Natural killer cell (primary cell): ENCODE data around the gene KNDC1. TPM values are rescaled to one million over a fixed set of nuclear protein-coding genes. Genes with fewer than 3 reads are reported as not detected.
A peak's percentile ranks its signal among the peaks of the same experiment; 100 is the strongest.

Experiments
- ATAC-seq, 3 donors: fragments of 150-1000 bp in 2 of 3; fragments of 200-7000 bp in 1 of 3; cut with Tn5 transposase; 1 replicate in 1 of 3; 2 replicates in 2 of 3; pipeline ENCODE4 v1.10.0; 2021; ENCODE audit warnings: mild to moderate bottlenecking in 2 of 3, moderate library complexity in 2 of 3
- DNase-seq, 2 donors: peaks; one replicate each; pipeline versions ENCODE4 v3.0.0 to v3.0.0-alpha.2; 2013 to 2021; ENCODE audit warnings: mixed read lengths in 1 of 2
- H3K27ac ChIP-seq: one replicate; pipeline ENCODE4 v1.5.1; 2013; ENCODE audit warnings: mild to moderate bottlenecking, low read length
- H3K27me3 ChIP-seq: one replicate; pipeline ENCODE4 v1.6.1; 2013; ENCODE audit warnings: low read length; ENCODE audit not compliant: control insufficient read depth, insufficient read depth
- H3K36me3 ChIP-seq: one replicate; pipeline ENCODE4 v1.6.1; 2013; ENCODE audit warnings: low read length; ENCODE audit not compliant: control insufficient read depth, insufficient read depth
- H3K4me1 ChIP-seq: one replicate; pipeline ENCODE4 v1.6.1; 2013; ENCODE audit warnings: low read length; ENCODE audit not compliant: control insufficient read depth, insufficient read depth
- H3K4me3 ChIP-seq: one replicate; pipeline ENCODE4 v1.5.1; 2013; ENCODE audit warnings: low read length
- H3K9me3 ChIP-seq: one replicate; pipeline ENCODE4 v1.6.1; 2013; ENCODE audit warnings: low read length; ENCODE audit not compliant: control insufficient read depth, insufficient read depth
- H3K27ac Mint-ChIP-seq, 2 donors: one replicate each; pipeline ENCODE4 v1.8.0; 2022; ENCODE audit warnings: mild to moderate bottlenecking in 2 of 2, mixed read lengths in 2 of 2, moderate library complexity in 1 of 2
- H3K27me3 Mint-ChIP-seq, 2 donors: one replicate each; pipeline ENCODE4 v1.8.0; 2022; ENCODE audit warnings: low read depth in 2 of 2, mixed read lengths in 2 of 2
- H3K36me3 Mint-ChIP-seq: one replicate; pipeline ENCODE4 v1.8.0; 2022; ENCODE audit warnings: mixed read lengths
- H3K4me1 Mint-ChIP-seq, 2 donors: one replicate each; pipeline ENCODE4 v1.8.0; 2022; ENCODE audit warnings: mixed read lengths in 2 of 2
- H3K4me3 Mint-ChIP-seq: one replicate; pipeline ENCODE4 v1.8.0; 2022; ENCODE audit warnings: mild to moderate bottlenecking, moderate library complexity, mixed read lengths
- H3K9me3 Mint-ChIP-seq, 2 donors: one replicate each; pipeline ENCODE4 v1.8.0; 2022; ENCODE audit warnings: mixed read lengths in 2 of 2
- WGBS: methylation state at CpG from one replicate; pipeline ENCODE4 v1.1.7; 2013; ENCODE audit warnings: missing lambda C conversion rate; ENCODE audit not compliant: insufficient coverage; 5-methylcytosine and 5-hydroxymethylcytosine counted together
- intact Hi-C: fragments of 100-400 bp; cut with micrococcal nuclease; formaldehyde crosslinking; loops from one replicate; pipeline ENCODE4 v1.14.2; 2022
- total RNA-seq, 4 donors: library from RNA; stranded (reverse); fragments of 120-200 nt in 1 of 4; gene quantifications; one replicate each; pipeline versions ENCODE4 v1.2.3 to v1.2.4, GENCODE V29; 2013 to 2022
- TF ChIP-seq, protein P1 (sequence below): fragments of 200-600 bp; IDR thresholded peaks from one replicate; pipeline ENCODE4 v1.8.0; 2022; ENCODE audit warnings: antibody characterized with exemption

Gene KNDC1
- total RNA-seq, 3 donors from 2014 or later (not counting 1 experiment from before 2014, with no cell fraction given) = 2.1 to 5.9 TPM; not detected in 1

DNA sequence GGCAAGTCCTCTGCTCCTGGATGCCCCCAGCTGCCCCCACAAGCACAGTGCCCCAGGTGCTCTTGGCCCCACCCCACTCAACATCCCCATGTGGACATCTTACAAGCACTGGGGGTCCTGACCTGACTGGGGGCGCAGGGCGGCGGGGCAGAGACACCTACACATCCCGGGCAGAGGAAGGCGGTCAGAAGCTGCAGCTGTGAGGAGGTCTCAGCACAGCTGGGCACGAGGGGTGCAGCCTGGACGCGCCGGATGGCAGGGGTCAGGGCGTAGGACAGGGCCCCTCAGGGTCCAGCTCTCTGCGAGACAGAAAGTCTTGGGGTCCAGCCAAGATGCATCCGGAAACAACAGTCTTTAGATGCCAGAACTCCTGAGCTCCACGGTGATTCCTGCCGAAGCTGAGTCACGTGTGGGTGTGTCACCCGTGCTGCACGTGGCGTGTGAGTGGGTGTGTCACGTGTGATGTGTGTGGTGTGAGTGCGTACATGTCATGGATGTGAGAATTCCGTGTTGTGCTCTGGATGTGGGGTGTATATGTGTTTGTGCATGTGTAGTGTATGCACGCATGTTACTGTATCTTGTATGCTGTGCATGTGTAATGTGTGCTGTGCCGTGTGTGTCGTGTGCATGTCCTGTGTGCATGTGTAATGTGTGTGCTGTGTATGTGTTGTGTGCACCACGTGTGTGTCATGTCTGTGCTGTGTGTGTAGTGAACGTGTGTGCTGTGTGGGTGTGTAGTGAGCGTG lies 82.8 kb downstream of the KNDC1 start:
- ATAC-seq = no peak
- Histone ChIP-seq H3K9me3 (no peaks in the 10 kb centered on the region), H3K4me3 (no peak overlapping the region), H3K27me3 (peaks cover 9% of the 10 kb centered on the region), H3K27ac (no peak overlapping the region), H3K36me3 (no peaks in the 10 kb centered on the region), H3K4me1 (peaks cover 20% of the 10 kb centered on the region)
- no peaks in the 10 kb centered on the region for H3K36me3 Mint-ChIP-seq
- no peaks in the 10 kb centered on the region for H3K9me3 Mint-ChIP-seq
- TF ChIP-seq, protein P1, sequence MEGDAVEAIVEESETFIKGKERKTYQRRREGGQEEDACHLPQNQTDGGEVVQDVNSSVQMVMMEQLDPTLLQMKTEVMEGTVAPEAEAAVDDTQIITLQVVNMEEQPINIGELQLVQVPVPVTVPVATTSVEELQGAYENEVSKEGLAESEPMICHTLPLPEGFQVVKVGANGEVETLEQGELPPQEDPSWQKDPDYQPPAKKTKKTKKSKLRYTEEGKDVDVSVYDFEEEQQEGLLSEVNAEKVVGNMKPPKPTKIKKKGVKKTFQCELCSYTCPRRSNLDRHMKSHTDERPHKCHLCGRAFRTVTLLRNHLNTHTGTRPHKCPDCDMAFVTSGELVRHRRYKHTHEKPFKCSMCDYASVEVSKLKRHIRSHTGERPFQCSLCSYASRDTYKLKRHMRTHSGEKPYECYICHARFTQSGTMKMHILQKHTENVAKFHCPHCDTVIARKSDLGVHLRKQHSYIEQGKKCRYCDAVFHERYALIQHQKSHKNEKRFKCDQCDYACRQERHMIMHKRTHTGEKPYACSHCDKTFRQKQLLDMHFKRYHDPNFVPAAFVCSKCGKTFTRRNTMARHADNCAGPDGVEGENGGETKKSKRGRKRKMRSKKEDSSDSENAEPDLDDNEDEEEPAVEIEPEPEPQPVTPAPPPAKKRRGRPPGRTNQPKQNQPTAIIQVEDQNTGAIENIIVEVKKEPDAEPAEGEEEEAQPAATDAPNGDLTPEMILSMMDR = no peak
- H3K27ac Mint-ChIP-seq = no peak overlapping the region
- no peak for DNase-seq
- peaks cover 17 to 37% of the 10 kb centered on the region in 2 donors for H3K27me3 Mint-ChIP-seq
- H3K4me3 Mint-ChIP-seq = peak overlapping the region; percentile 64
- WGBS = 91% methylated on average over 27 of the region's 27 CpGs
- intact Hi-C loops = no loop called here
- peaks cover 6 to 32% of the 10 kb centered on the region in 2 donors for H3K4me1 Mint-ChIP-seq

DNA sequence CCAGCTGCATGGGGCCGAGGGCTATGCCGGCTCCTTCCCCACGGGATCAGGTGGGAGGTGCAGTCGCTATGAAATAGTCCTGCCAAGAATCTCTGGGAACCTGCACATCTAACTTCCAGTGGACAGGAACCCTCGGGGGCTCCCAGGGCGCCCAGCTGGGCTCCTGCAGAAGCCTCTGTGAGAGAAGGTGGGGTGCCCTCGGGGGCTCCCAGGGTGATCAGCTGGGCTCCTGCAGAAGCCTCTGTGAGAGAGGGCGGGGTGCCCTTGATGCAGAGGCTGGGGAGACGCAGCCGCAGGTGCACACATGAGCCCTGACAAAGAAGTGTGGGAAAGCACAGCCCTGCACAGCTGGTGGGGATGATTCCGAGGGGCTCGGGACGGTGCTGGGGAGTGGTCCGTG lies 83.6 kb downstream of the KNDC1 start:
- intact Hi-C loops = no loop called here
- H3K4me3 ChIP-seq = no peak overlapping the region
- no peaks in the 10 kb centered on the region for H3K36me3 ChIP-seq
- Mint-ChIP-seq H3K36me3 (no peaks in the 10 kb centered on the region), H3K27ac (no peak overlapping the region), H3K4me1 (peaks cover 6 to 32% of the 10 kb centered on the region in 2 donors), H3K27me3 (peaks cover 17 to 34% of the 10 kb centered on the region in 2 donors), H3K9me3 (no peaks in the 10 kb centered on the region), H3K4me3 (no peak overlapping the region)
- H3K27me3 ChIP-seq = peaks cover 4% of the 10 kb centered on the region
- no peak overlapping the region for H3K27ac ChIP-seq
- 86% methylated on average over 14 of the region's 14 CpGs for WGBS
- ATAC-seq (no peak), DNase-seq (no peak)
- TF ChIP-seq, protein P1 = no peak
- H3K4me1 ChIP-seq = peaks cover 20% of the 10 kb centered on the region
- no peaks in the 10 kb centered on the region for H3K9me3 ChIP-seq

DNA sequence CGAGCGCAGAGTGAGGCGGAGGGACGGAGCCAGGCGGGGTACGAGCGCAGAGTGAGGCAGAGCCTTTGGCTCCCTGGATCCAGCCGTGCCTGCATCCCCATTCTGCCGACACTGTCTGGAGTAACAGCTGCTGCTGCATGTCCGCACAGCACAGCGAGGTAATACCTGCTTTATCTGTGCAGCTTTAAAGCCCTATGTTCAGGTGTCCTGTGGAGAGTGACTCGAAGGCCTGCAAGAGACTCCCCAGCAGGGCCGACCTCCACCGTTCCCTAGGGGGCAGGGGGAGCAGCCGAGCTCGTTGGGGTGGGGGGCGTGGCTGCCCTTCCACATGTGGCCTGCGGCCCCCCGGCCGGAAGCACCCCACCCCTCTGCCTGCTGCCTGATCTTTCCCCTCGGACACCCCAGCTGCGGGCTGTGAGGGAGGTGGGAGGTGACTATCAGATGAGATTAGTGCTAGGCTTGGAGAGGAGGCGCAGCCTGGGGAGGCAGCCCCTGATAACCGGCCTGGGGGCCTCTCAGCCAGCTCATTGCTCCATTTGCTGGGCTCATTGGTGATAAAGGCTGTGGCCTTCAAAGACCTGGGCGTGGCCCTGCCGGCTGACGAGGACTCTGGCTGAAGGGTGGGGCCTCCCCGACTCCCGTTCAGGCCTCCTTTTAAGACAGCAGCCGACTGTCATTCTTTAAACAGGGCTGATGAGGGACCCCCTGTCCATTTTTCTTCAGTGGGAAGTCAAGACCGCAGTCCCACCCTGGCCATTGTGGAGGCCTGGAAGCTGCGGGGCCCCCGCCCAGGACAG lies 85.6 kb downstream of the KNDC1 start:
- Histone ChIP-seq H3K4me1 (peaks cover 17% of the 10 kb centered on the region), H3K36me3 (no peaks in the 10 kb centered on the region), H3K9me3 (no peaks in the 10 kb centered on the region), H3K27me3 (peaks cover 4% of the 10 kb centered on the region), H3K27ac (no peak overlapping the region), H3K4me3 (no peak overlapping the region)
- Mint-ChIP-seq H3K27me3 (peaks cover 7 to 19% of the 10 kb centered on the region in 2 donors), H3K27ac (no peak overlapping the region), H3K9me3 (no peaks in the 10 kb centered on the region), H3K36me3 (no peaks in the 10 kb centered on the region), H3K4me3 (no peak overlapping the region), H3K4me1 (peaks cover 5 to 34% of the 10 kb centered on the region in 2 donors)
- ATAC-seq = no peak
- intact Hi-C loops = no loop called here
- 86% methylated on average over 33 of the region's 33 CpGs for WGBS
- TF ChIP-seq, protein P1 = no peak
- DNase-seq = no peak
